HG03175 (cell line): ENCODE measurements around the gene M1AP.
A peak's percentile ranks its signal among the peaks of the same experiment; 100 is the strongest.

Experiments used
- ATAC-seq: cut with Tn5 transposase; IDR thresholded peaks from one replicate; pipeline ENCODE4 v1.9.1; 2021; ENCODE audit warnings: mild to moderate bottlenecking, moderate library complexity; ENCODE audit not compliant: unreplicated experiment

Gene M1AP

DNA sequence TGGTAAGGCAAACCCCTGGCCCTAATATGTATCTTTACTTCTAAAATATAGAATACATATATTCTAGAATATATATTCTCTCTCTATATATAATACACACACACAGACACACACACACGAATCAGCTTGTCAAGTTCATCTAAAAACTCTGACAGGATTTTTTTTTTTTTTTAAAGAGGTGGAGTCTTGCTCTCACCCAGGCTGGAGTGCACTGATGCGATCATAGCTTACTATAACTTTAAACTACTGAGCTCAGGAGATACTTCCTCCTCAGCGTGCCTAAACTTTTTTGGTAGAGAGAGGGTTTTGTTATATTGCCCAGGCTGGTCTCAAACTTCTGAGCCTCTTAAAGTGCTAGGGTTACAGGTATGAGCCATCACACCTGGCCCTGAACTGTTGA lies 48.5 kb downstream of the M1AP start:
- ATAC-seq = no peak

GRCh38 chr2:74597410-74597809 lies 50.7 kb downstream of the M1AP start:
- ATAC-seq = no peak

DNA sequence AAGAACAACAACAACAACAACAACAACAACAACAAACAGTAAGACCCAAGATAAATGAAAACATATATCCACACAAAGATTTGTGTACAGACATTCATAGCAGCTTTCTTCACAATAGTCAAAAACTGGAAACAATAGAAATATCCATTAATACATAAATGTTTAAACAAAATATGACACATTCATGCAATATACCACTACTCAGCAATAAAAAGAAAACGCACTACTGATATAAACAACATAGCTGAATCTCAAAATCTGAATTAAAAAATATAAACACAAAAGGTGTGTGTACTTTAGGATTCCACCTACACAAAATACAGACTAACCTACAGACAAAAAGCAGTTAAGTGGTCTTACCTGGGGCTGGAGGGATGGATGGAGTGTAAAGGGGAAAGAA lies 51.5 kb downstream of the M1AP start:
- ATAC-seq = no peak

DNA sequence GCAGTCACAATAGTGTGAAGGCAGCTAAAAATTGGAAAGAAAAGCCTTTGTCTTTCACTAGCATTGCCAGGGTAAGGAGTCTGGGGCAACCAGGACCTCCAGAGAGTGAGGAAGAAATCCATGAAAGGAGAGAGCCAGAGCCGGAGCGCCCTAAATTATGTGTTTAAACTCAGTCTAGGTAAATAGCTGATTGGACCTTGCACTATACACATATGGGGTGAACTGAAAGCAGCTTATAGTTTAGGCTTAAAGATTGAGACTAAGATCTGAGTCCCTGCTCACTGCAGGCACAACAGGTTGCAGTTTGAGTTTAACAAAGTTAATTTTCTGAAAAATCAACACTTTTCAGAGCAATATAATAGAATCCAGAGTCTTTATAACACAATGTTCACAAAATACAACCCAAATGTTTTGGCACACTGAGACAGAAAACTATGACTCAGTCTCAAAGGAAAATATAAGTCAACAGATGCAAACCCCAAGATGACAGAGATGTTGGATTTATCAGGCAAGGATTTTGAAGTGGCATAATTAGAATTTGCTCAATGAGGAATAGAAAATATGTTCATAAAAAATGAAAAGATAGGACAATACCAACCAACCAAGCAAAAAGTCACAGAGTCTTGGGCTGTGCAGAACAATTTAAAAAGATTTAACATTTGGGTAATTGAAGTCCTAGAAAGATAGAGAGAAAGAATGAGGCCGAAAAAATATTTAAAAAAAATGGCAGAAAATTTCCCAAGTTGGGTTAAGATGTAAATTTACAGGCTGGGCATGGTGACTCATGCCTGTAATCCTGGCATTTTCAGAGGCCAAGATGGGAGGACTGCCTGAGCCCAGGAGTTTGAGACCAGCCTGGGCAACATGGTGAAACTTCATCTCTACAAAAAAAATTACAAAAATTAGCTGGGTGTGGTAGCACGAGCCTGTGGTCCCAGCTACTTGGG lies 54.0 kb downstream of the M1AP start:
- ATAC-seq = no peak

DNA sequence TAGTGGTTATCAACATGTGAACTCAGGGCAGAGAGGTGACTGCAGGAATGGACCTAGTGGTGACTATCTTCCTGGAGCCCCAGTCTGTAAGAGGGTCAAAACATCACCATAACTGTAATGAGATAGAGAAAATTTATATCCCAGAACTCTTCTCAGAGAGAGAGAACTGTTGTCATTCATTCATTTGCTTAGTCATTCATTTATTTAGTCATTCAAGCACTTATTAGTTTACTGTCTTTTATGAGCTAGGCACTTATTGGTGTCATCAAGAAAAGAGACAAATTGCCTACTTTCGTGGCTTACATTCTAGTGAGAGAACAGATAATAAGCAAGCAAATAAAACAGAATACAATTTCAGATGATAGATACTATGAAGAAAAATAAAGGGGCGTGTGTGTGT lies 59.5 kb downstream of the M1AP start:
- ATAC-seq = no peak

- peak; percentile 60 for ATAC-seq
Measured at GRCh38 chr2:74587664-74588277, 60.4 kb downstream of the M1AP start.

DNA sequence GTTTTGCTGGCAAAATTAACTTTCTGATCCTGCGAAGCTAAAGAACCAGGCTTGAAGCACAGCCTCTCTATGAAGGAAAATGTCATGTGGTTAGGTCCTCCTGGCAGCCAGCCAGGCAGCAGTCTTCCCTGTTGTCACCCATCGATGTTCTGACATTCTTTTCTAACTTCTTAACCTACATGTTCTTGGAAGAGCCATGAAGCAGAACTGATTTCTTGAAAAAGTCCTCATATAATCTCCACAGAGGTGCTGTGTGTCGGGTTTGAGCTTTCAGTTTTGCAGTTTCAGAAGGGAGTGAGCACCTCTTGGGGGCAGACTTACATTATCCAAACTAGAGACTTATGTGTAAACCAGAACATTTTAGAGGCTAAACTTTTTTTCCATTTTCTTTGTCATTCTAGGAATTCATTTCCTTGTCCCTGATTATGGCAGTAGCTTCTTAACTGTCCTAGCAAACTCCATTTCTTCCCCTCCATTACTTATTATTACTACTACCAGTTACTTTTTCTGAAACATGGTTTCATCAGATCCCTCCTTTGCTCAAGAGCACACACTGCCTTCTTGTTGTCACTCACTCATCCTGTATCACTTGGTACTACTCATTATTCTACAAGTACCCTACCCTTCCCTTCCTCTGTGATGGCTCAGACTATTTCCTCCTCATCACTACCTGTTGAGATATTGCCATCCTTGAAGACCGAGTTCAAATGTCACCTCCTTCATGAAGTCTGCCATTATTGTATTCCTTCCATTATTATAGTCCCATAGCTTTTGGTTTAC lies 62.5 kb downstream of the M1AP start:
- no peak for ATAC-seq

DNA sequence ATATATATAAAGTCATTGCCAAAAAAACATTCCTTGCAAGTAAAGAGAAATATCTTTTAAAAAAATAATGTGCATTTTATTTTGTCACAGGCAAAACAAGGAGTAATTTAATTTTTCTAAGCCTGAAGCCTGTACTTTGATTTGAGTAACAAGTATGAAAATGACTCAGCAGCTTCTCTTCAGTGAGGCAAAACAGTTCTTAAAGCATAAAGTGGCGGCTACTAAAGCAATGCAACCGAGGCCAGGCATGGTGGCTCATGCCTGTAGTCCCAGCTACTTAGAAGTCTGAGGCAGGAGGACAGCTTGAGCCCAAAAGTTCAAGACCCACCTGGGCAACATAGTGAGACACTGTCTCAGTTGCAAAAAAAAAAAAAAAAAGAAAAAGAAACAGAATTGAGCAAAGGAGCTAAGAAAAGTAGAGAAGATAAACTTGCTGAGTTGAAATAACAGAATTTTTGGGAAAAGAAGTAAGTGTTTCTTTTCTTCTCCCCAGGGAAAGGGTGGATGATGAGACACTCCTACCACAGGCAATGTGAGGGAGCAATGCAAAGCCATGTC lies 64.0 kb downstream of the M1AP start:
- peak; percentile 59 for ATAC-seq

DNA sequence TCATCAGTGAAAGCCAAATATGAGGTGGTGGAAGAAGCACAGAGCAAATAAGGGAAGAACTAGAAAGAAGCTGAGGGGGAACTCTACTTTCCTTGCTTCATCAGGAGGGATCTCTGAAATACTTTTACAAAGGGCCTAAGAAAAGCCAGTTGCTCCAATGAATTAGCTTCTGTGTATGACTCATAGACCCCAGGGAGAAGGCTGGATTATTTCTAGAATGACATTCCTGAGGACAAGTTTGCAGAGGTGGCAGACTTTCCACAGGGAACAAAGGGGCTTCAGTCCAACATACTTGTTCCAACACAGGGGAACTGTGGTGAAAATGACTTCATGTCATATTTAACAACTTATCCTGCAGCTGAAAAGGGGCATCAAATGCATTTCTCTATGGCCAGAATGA lies 64.6 kb downstream of the M1AP start:
- no peak for ATAC-seq

DNA sequence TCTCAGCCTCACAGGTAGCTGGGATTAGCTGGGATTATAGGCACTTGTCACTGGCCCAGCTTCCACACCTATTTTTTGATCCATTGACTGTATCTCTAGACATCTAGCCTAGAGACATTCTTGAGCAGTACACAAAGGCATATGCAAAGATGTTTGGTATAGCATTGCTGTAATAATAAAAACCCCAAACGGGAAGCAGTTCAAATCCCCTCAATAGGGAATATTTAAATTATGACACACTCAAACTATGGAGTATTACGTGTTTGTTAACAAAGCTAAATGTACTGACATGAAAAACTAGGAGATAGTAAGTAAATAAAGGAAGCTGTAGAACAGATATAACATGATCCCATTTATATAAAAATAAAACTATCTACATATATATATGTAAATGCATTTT lies 65.9 kb downstream of the M1AP start:
- ATAC-seq = no peak

- ATAC-seq = no peak
Measured at GRCh38 chr2:74581463-74581862, 66.7 kb downstream of the M1AP start.

DNA sequence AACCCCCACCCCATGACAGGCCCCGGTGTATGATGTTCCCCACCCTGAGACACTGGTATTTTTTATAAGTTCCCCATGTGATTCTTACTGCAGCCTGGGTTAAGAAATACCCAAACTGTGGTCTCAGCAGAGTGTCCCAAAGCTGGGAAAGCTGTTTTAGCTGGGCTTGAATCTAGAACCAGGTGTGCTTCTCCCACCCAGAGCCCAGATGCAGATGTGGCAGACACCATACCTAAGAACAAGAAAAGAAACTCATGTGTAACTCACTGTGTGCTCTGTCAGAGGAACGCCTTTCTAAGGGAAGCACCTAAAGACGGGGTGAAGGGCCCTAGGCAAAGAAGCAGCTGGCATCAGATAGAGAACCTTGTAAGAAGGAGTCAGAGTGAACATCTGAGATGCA lies 69.7 kb downstream of the M1AP start:
- no peak for ATAC-seq

DNA sequence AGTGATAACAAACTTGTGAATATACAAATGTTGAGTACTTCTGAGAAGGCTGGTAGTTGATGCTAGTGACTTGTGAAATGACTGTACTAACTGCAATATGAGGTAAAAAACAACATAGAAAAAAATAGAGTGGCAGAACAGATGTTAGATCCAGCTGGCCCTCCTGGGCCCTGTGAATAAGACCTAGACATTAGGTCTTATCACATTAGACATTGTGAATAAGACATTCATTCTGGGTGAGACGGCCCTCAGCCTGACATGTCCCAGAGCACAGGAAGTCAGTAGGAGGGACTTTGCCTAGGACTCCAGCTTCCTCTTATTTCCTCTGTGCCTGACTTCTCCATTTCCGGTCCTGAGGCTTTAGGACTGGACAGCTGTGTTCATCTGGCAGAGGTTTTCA lies 70.7 kb downstream of the M1AP start:
- ATAC-seq = peak; percentile 59

DNA sequence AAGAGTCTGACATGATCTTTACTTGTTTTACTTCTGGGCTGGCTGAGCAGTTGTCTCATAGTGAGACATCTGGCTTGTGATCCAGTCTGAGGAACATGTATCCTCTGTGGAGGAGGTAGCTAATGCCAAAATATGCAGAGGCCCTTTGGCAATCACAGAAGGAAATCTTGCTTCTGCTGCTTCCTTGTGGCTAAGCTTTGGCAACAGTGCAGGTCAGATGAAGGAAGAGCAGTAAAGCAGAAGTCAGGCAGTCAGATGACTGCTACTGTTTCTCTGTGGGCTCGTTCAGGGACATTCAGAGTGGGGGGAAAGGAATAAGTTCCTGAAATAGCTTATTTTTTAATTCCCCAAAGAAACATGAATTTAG lies 71.3 kb downstream of the M1AP start:
- ATAC-seq = no peak

- ATAC-seq = no peak
Measured at GRCh38 chr2:74576211-74576862, 71.8 kb downstream of the M1AP start.

- no peak for ATAC-seq
Measured at GRCh38 chr2:74575320-74575719, 72.8 kb downstream of the M1AP start.

DNA sequence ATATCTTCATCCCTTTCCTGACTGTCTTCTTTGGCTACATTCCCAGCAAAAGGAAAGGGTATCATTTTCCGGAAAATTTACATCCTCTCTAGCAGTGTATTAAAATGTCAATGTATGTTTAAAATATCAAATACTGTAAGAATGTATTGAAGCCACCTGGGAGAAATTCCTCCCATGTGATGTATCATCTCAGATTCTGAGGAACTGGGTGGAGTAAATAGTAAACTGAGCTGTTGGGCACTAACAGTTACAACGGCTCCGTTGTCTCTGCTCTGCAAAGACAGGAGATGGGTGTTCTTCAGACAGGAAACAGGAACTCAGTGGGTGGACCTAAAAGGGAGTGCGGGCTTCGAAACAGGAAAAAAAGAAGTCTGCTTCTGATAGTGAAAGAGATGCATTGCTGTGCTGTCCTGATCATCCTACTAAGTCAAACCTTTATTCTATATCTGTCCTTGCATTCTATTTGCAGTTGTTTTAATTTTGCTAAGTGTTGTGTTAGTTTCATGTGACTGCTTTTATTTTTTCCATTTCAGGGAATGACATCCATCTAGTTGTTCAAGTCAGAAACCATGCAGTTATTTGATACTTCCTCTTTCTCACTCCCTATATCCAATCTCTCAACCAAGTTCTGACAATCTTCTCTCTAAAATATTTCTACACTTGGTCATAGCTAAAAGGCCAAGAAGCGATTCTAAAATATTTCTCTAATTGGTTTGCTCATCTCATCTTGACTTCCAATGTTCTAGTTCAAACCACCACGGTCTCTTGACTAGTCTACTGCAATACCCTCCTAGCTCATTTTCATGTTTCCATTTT lies 74.2 kb downstream of the M1AP start:
- ATAC-seq = no peak

DNA sequence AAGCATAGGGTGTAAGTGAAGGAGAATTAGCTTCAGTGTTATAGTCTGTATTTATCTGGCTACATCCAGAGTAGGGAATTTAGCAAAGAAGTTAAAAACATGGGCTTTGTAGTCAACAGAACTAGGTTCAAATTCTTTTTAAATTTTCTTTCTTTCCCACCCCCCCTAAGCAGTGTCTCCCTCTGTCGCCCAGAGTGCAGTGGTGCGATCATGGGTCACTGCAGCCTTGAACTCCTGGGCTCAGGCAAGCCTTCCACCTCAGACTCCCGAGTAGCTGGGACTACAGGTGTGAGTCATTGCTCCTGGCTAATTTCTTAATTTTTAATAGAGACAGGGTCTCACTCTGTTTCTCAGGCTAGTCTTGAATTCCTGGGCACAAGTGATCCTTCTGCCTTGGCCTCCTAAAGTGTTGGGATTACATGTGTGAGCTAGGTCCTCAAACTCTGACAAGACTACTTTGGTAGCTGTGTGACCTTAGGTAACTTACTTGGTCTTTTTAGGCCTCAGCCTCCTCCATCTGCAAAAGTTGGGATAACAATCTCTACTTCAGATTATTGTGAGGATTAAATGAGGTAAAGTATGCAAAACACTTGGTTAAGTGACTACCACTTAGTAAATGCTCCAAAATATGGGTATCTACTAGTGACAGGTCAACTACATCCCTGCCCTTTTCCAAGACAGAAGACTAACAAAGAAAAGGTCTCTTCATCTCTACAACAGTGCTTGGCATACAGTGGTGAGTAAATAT lies 75.8 kb downstream of the M1AP start:
- no peak for ATAC-seq

DNA sequence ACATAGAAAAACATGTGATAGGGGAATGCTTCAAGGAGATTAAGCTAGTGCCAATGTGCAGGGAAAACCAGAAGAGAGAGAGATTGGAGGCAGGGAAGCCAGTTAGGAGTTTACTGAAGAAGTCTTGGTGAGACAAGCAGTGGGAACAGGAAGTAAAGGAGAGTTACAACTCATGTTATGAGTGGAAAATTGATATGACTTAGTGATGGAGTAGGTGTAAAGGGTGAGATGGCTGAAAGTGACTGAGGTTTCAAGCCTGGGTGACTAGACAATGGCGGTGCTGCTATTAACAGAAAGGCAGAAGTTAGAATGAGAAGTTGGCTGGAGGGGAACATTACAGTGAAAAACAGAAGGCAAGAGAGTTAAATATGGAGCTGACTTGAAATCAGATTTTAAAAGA lies 77.1 kb downstream of the M1AP start:
- peak; percentile 73 for ATAC-seq
